GM21825 (cell line): ENCODE results near the gene C2orf81.

Experiments
- ATAC-seq: cut with Tn5 transposase; IDR thresholded peaks from one replicate; pipeline ENCODE4 v1.9.1; 2021; ENCODE audit warnings: mild to moderate bottlenecking, moderate library complexity; ENCODE audit not compliant: unreplicated experiment

Gene C2orf81

GRCh38 chr2:74391580-74392448 lies 29.6 kb downstream of the C2orf81 start:
- peak; percentile 67 for ATAC-seq

DNA sequence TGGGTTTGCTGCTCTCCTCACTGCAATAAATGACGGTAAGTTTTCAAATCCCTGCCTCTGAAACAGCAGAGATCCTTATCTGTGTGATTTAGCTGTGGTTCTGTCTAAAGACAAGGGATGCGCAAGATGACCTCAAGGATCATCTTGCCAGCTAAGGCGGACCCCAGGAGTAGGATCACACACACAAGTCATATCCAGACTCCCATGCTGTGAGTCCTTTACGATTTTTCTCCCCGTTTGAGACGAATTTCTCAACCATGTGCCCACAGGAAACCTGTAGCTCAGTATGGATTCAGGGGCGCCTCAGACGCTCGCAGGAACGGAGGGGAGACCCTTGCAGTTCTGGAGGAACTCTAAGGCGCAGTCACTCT lies 30.2 kb downstream of the C2orf81 start:
- ATAC-seq, result peak; percentile 23

GRCh38 chr2:74390606-74391005 lies 30.8 kb downstream of the C2orf81 start:
- no peak for ATAC-seq

GRCh38 chr2:74387346-74387745 lies 34.1 kb downstream of the C2orf81 start:
- no peak for ATAC-seq

DNA sequence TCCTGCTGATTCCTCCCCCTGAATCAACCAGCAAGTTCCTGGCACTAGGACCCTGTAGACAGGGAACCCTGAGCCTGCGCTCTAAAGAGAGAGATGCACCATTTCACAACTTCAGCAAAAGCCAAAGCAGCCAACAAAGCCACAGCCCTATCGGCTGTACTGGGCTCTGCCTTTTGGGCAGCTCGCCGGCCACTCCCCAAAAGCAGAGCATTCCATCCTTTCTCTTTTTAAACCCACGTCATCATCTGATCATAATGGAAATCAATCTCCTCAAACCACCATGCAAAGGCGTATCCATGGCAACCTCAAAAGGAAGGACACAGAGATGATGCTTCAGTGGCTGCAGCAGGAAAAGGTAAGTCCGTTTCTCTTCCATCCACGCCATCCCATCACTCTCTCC lies 36.0 kb downstream of the C2orf81 start:
- no peak for ATAC-seq

- no peak for ATAC-seq
Observed at GRCh38 chr2:74384051-74384450, 37.4 kb downstream of the C2orf81 start.

- no peak for ATAC-seq
Observed at GRCh38 chr2:74383254-74383653, 38.2 kb downstream of the C2orf81 start.

- ATAC-seq, result no peak
Observed at GRCh38 chr2:74381751-74382150, 39.7 kb downstream of the C2orf81 start.

DNA sequence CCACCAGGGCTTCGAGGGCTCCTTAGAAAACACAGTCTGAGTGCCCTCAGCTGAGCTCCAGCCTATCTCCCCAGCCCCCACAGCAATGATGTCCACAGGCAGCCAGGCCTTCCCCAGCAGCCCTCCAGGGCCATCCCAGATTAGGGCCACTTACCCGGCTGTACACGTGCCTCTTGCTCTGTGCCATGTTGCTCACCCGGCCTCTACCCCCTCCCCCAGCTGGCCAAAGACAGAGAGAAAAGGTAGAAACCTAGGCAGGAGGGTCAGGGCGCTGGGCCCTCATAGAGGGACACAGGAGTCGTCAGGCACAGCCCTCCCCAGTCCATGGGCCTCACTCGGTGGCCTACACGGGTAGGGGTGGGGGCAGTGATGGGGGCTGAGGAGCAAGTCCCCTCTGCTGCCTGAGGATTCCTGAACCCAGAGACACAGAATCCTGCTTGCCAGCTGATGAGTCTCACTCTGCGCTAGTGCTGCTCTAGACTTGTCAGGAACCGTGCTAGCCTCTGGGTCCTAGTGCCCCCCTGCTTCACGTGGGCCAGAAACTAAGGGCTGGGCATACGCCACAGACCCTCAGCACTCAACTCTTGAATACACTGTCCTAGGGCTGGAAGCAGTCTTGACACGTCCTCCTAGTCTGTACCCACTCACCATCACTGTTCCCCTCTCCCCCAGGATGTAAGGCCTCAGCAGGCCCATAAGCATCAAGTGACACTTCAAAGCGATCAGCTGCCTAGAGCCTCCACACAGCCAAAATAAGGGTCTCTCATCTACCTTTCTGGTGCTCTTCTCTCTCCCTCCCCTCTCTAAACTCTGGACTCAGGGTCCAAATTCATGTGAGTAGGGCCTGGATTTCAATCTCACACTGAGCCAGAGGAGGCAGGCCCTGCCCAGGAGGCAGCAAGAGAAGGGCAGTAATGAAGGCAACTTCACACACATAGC lies 41.3 kb downstream of the C2orf81 start, which contains the start of gene DCTN1:
Gene DCTN1, minus strand, starts transcription at position 461 of the 939 bp plus-strand sequence. Its CDS starts 274 bp downstream, at position 187.
- ATAC-seq, result no peak

DNA sequence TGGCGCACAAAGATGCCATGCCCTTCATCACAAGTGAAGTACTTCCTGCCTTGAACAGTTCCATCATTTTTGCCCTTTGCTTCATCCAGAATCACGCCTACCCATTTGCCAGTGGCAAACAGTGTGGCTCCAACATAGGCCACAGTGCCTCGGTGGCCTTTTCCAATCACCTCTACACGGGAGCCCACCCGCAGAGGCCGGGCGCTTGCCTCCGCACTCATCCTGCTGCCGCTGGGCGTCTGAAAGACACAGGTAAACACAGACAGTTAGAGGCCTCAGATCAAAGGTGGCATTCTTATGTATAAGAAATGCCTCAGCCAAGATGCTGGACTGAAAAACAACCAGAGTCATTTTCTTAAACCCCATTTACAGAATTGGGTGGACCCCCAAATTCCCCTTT lies 43.4 kb downstream of the C2orf81 start:
- no peak for ATAC-seq

GRCh38 chr2:74375838-74376237 lies 45.6 kb downstream of the C2orf81 start:
- no peak for ATAC-seq

GRCh38 chr2:74374509-74375205 lies 46.8 kb downstream of the C2orf81 start:
- ATAC-seq, result no peak

GRCh38 chr2:74373985-74374384 lies 47.4 kb downstream of the C2orf81 start:
- no peak for ATAC-seq

DNA sequence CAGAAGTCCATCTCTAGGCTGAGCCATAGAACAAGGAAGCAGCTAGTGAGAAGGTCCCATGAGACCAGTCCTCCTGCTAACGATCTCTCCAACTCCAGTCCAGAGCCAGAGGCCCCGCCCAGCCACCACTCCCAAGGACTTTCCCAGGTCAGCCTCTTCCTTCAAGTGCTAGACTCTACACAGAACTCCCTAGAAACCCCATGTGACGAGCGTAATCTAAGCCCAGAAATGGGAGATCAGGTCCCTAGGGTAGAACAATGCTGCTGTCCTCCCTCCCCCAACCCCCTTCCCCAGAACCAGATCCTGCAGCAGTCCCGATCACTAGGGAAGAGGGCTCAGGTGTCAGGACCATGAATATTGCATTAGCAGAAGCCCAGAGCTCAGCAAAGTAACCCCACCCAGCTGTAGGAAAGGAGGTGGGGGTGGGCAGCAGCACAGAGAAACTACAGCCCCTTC lies 48.2 kb downstream of the C2orf81 start:
- no peak for ATAC-seq

- no peak for ATAC-seq
Observed at GRCh38 chr2:74372674-74373073, 48.7 kb downstream of the C2orf81 start.

DNA sequence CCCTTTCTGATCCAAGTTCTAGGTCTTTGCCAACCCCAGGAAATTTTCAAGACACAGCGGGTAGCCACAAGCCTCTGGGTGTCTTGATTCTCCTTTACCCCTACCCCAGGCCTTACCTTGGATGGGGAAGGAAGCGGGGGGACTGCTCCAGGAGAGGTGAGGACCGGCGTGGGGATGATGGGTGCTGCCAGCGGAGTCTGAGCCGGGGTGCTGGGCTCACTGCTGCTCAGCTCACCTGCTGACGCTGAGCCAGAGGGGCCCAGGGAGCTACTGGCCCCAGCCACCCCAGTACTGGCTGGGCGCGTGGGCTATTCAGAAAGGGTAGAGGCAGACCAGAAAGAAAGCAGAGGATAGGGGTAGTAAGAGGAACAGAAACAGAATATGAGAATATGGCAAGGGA lies 50.0 kb downstream of the C2orf81 start:
- no peak for ATAC-seq

- no peak for ATAC-seq
Observed at GRCh38 chr2:74369976-74370375, 51.4 kb downstream of the C2orf81 start.

GRCh38 chr2:74368499-74368898 lies 52.9 kb downstream of the C2orf81 start:
- ATAC-seq, result no peak

GRCh38 chr2:74367789-74368188 lies 53.6 kb downstream of the C2orf81 start:
- no peak for ATAC-seq

DNA sequence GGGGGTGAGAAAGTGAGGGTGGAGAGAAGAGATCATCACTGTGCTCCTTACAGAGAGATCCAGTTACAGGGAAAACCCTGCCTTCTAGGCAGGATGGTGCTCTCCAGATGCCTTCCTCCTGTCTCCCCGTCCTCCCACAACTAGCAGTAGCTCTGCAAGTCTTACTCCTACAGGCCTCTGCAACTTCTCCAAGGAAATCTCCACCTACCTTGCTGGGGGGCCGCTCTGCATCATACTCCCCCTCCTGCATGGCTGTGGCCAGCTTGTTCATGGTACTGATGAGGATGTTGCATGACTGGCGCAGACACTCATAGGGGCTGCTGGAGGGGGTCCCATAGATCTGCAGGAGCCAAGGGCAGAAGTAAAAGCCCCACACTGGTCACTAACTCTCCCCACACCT lies 55.4 kb downstream of the C2orf81 start:
- ATAC-seq, result no peak
